Peyer's patch (tissue), 4 donors: ENCODE measurements around the gene SEC11A. TPM values are rescaled to one million over a fixed set of nuclear protein-coding genes. Genes with fewer than 3 reads are reported as not detected.
"Not testable (repeated sequence)": the region's sequence is repeated elsewhere in the genome, so short reads cannot be mapped to it uniquely, and the experiment has no call there.

Source experiments
- DNase-seq, 3 donors: peaks; one replicate each; pipeline ENCODE4 v3.0.0-alpha.2; 2017 to 2019
- H3K27ac ChIP-seq, 4 donors: fragments of 200-600 bp; sonication (generic); one replicate each; pipeline ENCODE4 v1.5.1; 2016 to 2019
- H3K27me3 ChIP-seq, 2 donors: fragments of 200-600 bp; sonication (generic); one replicate each; pipeline ENCODE4 v1.5.1; 2019
- H3K36me3 ChIP-seq, 3 donors: fragments of 200-600 bp; sonication (generic); one replicate each; pipeline ENCODE4 v1.5.1; 2016 to 2019
- H3K4me1 ChIP-seq, 4 donors: fragments of 200-600 bp; sonication (generic); one replicate each; pipeline ENCODE4 v1.5.1; 2016 to 2019
- H3K4me3 ChIP-seq, 4 donors: fragments of 200-600 bp; sonication (generic); 1 replicate in 3 of 4; 2 replicates in 1 of 4; pipeline ENCODE4 v1.5.1; 2016 to 2019; ENCODE audit warnings: mild to moderate bottlenecking in 1 of 4
- H3K9me3 ChIP-seq, 4 donors: fragments of 200-600 bp; sonication (generic); one replicate each; pipeline ENCODE4 v1.5.1; 2016 to 2019; ENCODE audit warnings: mild to moderate bottlenecking in 1 of 4
- CTCF ChIP-seq, 6 experiments: fragments of 450-650 bp in 4 of 6; fragments of 200-600 bp in 2 of 6; sonication (generic) in 1 of 6; IDR thresholded peaks; one replicate each; pipeline ENCODE4 v1.5.1; 2017 to 2019; ENCODE audit warnings: antibody characterized with exemption in 6 of 6, mild to moderate bottlenecking in 3 of 6, moderate library complexity in 1 of 6
- POLR2A ChIP-seq, 2 donors: fragments of 450-650 bp; IDR thresholded peaks; one replicate each; pipeline ENCODE4 v1.5.1; 2017; ENCODE audit warnings: antibody characterized with exemption in 2 of 2, mild to moderate bottlenecking in 2 of 2, moderate library complexity in 2 of 2
- total RNA-seq, 4 donors: library from RNA; depleted of rRNA; stranded (reverse); fragments of >200 nt; gene quantifications; one replicate each; pipeline ENCODE4 v1.1.0, GENCODE V29; 2016

SEC11A gene
- total RNA-seq, 4 donors from 2014 or later: 35.9 to 75.1 (median 61.7) TPM

GRCh38 chr15:84643838-84644237 lies 72.1 kb downstream of the SEC11A start:
- peaks cover 0 to 97% (median 0%) of the 10 kb centered on the region in 3 donors for H3K36me3 ChIP-seq
- TF ChIP-seq CTCF (IDR thresholded peaks at IDR 0.05) (no peak), POLR2A (IDR thresholded peaks at IDR 0.05) (no peak)

GRCh38 chr15:84642640-84643039 lies 73.3 kb downstream of the SEC11A start:
- H3K36me3 ChIP-seq: peaks cover 0 to 97% (median 0%) of the 10 kb centered on the region in 3 donors
- not testable (repeated sequence) for H3K9me3 ChIP-seq, H3K27ac ChIP-seq, H3K27me3 ChIP-seq, H3K4me3 ChIP-seq, H3K4me1 ChIP-seq, DNase-seq

More at GRCh38 chr15:84643838-84644237, 72.1 kb downstream of the SEC11A start:
- no peaks in the 10 kb centered on the region for H3K27me3 ChIP-seq
- H3K9me3 ChIP-seq: no peaks in the 10 kb centered on the region
- no peak for DNase-seq
- H3K27ac ChIP-seq: no peak overlapping the region
- H3K4me1 ChIP-seq: no peaks in the 10 kb centered on the region
- H3K4me3 ChIP-seq: no peak overlapping the region

GRCh38 chr15:84641871-84642270 lies 74.1 kb downstream of the SEC11A start:
- not testable (repeated sequence) for H3K9me3 ChIP-seq, H3K27ac ChIP-seq, H3K4me3 ChIP-seq, DNase-seq, H3K27me3 ChIP-seq, H3K4me1 ChIP-seq
- H3K36me3 ChIP-seq: peaks cover 0 to 95% (median 0%) of the 10 kb centered on the region in 3 donors

- Histone ChIP-seq H3K27ac (no peak overlapping the region), H3K36me3 (peaks cover 0 to 67% (median 0%) of the 10 kb centered on the region in 3 donors), H3K4me1 (peaks cover 0 to 9% (median 2%) of the 10 kb centered on the region in 4 donors), H3K9me3 (no peaks in the 10 kb centered on the region), H3K4me3 (no peak overlapping the region), H3K27me3 (no peaks in the 10 kb centered on the region)
- TF ChIP-seq POLR2A (IDR thresholded peaks at IDR 0.05): no peak
- peak in 1 of 6 experiments; percentile 15 for TF ChIP-seq CTCF (IDR thresholded peaks at IDR 0.05)
- no peak for DNase-seq
Measured at GRCh38 chr15:84638103-84638502, 77.8 kb downstream of the SEC11A start.

GRCh38 chr15:84634228-84634837 lies 81.6 kb downstream of the SEC11A start:
- peaks cover 2 to 24% (median 13%) of the 10 kb centered on the region in 4 donors for H3K4me1 ChIP-seq
- H3K36me3 ChIP-seq: peaks cover 0 to 29% (median 0%) of the 10 kb centered on the region in 3 donors
- no peaks in the 10 kb centered on the region for H3K9me3 ChIP-seq
- H3K27ac ChIP-seq: peak overlapping the region; percentile 81 to 97 (median 94)
- DNase-seq: no peak
- TF ChIP-seq CTCF (IDR thresholded peaks at IDR 0.05): no peak
- H3K27me3 ChIP-seq: no peaks in the 10 kb centered on the region
- peak overlapping the region; percentile 51 to 82 (median 67) for H3K4me3 ChIP-seq

GRCh38 chr15:84633311-84634227 lies 82.4 kb downstream of the SEC11A start:
- H3K4me3 ChIP-seq: peak overlapping the region; percentile 51 to 82 (median 67)
- TF ChIP-seq CTCF (IDR thresholded peaks at IDR 0.05): no peak
- TF ChIP-seq POLR2A (IDR thresholded peaks at IDR 0.05): peak; percentile 25 to 40
- peaks cover 0 to 22% (median 0%) of the 10 kb centered on the region in 3 donors for H3K36me3 ChIP-seq
- H3K27me3 ChIP-seq: no peaks in the 10 kb centered on the region
- peak overlapping the region; percentile 81 to 97 (median 94) for H3K27ac ChIP-seq
- DNase-seq: peak; percentile 65 to 87 (median 84)
- no peaks in the 10 kb centered on the region for H3K9me3 ChIP-seq
- H3K4me1 ChIP-seq: peaks cover 2 to 24% (median 13%) of the 10 kb centered on the region in 4 donors
